GM19043 (cell line): Measurements from ENCODE around the gene OR10A5.
"Not testable (repeated sequence)": the region's sequence is repeated elsewhere in the genome, so short reads cannot be mapped to it uniquely, and the experiment has no call there.

Experiments used
- ATAC-seq: cut with Tn5 transposase; IDR thresholded peaks from one replicate; pipeline ENCODE4 v1.9.1; 2021; ENCODE audit warnings: low read depth; ENCODE audit not compliant: unreplicated experiment

The OR10A5 gene, protein sequence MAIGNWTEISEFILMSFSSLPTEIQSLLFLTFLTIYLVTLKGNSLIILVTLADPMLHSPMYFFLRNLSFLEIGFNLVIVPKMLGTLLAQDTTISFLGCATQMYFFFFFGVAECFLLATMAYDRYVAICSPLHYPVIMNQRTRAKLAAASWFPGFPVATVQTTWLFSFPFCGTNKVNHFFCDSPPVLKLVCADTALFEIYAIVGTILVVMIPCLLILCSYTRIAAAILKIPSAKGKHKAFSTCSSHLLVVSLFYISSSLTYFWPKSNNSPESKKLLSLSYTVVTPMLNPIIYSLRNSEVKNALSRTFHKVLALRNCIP

DNA sequence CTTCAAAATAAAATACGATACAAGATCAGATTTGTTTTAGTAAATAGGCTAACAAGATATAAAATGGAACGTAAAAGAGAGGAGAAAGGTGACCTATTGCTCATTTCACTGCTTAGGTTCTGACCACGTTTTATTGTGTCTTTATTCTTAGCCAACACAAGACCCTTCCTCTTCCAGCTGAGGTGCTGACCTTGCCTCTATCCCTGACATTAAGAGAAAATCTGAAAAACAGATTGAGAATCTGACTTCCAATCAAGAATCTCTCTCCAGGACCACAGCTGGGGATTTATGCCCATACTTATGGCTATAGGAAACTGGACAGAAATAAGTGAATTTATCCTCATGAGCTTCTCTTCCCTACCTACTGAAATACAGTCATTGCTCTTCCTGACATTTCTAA lies at the start of gene OR10A5:
OR10A5 (plus strand) TSS at position 301 of the 400 bp plus-strand sequence; CDS start at position 301, 0 bp downstream.
- no peak for ATAC-seq

DNA sequence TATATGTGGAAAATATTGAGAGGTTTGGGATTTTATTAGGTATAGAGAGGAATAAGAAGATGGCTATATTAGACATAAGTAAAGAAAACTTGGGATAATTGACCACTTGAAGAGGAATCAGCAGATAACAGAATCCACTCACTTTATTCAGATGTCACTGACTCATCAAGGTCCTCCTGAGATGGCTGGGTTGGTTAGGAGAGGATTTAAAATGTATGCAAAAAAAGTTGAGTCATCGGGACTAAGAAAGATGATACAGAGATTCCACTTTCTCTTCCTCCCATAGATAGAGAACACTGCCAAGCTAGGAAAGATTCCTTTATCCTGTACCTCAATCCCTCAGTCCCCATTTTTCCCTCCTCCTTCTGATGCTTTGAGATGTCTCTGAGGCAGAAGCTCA lies 46.1 kb upstream of the OR10A5 start, which contains the start of gene OR6A2:
OR6A2 (minus strand) TSS at position 288 of the 400 bp plus-strand sequence. CDS start 3,981 bp downstream, outside the sequence.
- no peak for ATAC-seq

DNA sequence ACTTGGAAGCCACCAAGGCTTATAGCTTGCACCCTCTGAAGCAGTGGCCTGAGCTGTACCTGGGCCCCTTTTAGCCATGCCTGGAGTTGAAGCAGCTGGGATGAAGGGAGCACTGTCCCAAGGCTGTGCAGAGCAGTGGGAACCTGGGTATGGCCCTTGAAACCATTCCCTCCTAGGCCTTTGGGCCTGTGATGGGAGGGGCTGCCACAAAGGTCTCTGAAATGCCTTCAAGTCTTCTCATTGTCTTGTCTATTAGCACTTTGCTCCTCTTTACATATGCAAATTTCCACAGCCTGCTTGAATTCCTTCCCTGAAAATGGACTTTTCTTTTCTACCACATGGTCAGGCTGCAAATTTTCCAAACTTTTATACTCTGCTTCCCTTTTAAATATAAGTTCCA lies 44.4 kb upstream of the OR10A5 start:
- ATAC-seq: not testable (repeated sequence)

DNA sequence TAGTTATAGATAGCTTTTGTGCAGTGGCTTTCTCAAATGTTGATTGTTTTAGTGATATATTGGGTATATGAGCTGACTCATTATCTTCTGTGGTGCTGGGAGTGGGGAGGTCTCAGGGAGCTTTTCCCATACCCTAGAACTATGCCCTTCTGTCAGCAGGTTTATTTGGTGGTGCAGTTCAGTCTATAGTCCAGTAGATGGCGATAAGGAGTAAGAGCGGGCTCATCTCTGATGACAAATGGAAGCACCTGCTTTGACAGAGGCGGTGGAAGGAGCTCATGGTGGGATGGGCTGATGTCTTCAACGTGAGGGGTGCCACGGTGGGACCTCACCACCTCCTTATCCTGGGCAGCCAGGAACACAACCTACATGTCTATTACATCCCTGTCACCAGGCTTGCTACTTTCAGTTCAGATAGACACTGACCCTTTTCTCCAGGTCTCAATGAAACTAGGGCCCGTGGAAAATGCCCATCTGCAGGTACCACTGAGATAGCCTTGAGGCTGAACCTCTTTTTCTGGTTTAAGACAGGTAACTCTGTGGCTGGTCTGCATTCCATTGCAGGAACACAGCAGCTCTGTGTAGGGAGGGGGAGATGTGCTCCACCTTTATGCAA lies 33.0 kb upstream of the OR10A5 start:
- ATAC-seq: peak; percentile 96

DNA sequence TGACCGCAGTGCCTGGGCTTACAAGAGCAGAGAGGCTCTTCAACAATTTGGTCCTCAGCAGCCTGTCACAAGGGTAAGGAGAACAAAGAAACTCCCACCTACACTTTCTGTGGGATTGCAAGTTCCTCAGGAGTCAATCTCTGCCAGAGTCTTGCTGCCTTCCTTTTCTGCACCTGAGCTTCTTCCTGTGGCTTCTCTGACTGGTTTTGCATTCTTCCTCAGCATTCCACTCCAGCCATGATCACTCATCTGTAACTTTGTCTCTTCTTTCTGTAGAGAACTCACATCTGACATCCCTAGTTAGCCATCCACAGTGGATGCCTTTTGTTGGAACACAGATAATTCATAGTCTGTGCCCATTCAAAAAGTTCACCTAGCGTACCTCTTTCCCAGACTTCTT lies 31.8 kb upstream of the OR10A5 start:
- no peak for ATAC-seq

DNA sequence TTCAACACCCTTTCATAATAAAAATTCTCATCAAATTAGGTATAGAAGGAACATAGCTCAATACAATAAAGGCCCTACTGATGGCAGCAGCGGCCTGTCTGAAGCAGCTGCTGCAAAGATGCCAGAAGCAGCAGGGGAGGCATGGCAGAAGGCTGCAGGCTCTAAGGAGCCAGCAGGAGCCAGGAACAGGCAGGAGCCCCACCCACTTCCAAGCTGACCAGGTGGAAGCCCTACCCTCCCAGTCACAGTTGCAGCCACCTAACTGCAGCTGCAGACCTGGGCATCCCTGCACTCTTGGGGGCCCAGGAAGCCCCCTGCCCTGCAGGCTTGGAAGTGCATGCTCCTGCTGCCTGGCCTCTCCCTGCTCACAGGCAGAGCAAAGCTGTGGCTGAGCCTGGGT lies 27.8 kb upstream of the OR10A5 start:
- ATAC-seq: no peak

DNA sequence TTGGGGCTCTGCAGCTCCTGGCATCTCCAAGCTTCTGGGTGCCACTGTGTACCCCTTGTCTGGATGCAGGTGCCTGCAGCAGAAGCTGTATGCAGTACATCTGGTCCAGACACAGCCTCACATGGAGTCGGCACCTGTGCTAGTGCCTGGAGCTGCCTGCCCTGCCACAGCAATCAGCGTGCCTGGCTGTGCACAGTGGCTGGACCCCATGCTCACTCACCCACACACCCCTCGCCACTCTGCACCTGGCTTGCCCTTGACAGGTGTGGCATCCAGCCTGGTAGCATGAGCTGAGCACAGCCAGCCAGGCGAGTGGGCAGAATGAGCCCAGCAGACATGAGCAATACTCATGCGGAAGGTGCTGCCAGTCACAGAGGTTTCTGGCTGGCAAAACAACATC lies 26.5 kb upstream of the OR10A5 start:
- no peak for ATAC-seq

DNA sequence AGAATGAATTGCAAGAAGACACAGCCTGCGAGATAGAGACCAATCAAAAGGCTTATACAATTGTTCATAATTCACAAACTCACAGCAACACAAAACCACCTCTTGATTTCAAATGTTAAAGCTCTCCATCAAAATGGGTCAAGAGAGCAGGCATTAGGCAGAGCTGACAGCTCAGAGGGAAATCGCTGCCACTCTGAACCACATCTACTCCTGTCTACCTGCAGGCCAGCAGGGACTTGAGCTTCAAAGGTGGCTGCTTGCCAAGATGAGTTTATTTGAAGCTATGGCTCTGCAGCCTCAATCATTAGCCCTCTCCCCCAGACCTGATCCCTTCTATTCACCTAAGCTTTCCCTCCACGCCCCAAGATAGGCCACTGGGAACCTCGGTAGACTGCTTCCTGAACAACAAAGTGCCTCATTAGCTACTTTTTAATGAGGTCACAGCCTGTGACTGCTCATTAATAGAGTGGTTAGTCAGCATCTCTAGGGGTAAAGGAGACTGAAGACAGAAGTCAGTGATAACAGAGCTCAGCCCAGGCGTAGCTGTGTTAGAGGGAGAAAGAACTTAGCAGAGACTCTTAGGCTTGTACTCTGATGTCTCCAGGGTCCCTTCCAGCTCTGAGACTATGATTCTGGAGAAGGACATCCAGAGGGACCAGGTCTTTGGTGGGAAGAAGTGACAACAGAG lies 21.2 kb upstream of the OR10A5 start:
- no peak for ATAC-seq

DNA sequence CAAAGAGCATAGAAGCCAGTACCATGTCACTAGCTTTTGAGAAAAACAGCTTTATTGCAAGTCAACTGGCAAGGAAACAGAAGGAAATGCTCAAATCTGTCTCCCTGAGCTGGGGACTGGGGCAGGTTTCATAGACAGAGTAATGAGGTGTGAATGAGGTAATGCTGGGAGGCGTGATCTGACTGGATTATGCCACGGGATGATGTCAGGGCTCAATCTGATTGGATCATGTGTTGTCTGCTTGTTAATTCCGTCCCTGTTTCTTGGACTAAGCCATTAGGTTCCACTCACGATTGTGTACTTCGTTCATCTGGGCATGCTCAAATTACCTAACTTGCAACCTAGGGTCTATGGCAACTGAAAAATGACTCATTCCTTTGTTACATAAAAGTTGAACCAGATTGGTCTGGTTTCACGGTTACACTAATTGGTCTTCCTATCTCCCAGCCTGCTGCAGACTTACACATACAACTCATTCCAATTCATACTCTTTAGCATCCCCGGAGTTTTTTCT lies 20.2 kb upstream of the OR10A5 start:
- ATAC-seq: no peak

DNA sequence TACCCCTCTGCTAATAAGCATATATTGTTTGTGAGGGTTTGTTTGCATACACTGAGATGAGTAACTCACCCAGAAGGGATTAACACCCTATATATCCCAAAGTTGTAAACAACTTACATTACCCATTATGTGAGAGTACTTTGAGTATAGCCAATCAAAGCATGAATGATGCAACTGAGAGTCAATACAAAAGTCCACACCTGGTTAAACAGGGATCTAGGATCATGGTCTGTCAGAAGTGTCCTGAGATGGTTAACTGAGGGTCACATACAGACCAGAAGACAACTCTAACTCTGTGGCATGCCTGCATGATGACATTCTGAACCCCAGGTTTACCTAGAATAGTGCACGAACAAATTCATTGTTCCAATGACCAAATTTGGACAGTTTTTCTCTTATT lies 17.4 kb upstream of the OR10A5 start:
- no peak for ATAC-seq

DNA sequence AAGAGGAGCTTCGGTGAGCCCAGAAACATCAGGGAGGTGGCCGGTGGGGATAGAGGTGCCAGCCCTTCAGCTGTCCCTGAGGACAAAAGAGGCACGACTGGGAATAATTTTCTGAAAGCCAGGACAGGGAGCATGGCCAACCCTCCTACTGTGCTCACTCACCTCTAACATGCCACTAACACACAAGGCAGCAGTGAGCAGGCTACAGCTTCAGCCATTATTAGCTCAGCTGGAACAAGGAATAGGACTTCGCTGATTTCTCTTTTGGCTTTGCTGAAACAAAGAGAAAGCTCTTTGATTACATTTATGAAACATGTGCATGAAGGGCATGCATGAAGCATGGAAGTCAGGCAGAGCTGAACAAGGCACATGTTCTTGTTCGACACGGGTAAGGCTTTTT lies 12.1 kb upstream of the OR10A5 start:
- ATAC-seq: no peak

DNA sequence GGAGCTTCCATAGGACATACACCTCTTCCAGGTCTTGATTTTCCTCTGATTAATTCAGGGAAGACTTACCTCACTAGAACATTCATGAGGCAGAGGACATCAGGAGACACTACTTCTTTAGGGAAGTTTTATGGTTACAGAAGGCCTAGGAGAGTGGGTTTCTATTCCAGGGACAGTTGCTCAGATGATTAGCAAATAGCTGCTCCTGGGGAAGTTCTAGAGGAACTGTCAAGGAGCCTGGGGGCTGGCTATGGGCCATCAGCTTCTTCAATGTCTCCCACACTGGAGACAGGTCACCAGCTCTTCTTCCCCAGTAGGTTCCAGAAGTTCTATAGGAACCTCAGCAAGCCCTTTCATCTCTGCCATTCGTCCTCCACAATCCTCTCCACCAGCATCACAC lies 11.5 kb upstream of the OR10A5 start:
- no peak for ATAC-seq

DNA sequence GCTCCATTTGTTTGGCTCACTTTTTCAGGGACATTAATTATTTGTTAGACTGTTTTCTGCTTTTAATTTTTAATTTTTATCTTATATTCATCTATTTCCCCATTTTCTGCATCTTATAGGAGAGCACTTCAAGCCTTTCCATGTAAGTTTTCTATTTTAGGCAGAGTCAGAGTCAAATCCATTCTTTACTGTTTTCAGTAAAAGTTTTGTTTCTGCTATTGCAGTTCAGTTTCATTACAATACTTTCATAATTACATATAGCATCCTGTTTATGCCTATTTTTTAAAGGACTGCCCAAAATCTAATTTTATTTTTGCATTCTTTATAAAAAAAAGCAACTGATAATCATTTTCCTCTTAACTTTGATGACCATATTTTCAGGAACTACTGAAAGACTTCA lies 3.8 kb upstream of the OR10A5 start:
- no peak for ATAC-seq

DNA sequence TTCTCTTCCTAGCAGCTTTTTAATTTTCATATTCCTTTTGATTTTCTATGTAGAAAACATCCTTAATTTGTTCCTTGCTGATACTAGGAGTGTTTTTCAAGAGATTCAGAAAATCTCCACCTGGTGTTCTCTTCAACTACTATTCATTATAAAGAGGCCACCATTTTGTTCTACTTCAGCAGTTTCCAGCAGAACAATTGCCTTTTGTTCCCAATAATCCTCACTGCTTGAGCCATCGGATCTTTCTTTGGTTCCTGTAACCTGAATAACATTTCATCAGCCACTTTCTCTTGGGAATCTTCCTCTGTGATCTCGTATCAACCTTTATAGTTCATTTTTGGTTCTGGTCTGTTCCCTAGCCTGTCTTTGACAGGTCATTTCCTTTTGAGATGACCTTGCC lies 1.8 kb upstream of the OR10A5 start:
- no peak for ATAC-seq

DNA sequence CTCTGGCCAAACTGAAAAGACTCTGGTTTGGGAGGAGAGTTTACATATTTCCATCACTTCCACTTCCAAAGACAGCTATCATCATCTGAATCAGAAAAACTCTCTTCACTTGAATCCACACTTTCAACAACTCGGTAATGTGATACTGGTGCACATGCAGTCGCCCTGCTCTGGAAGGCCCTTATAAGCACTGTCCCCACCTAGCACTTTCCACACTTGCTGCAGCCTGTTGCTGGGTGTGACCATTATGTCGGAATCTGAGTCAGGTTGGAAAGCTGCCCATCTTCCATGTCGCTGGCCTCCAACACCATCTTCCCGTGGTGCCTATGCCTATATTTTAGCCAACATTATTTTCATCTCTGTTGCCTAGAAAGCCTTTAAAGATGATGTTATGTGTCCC lies 1.1 kb upstream of the OR10A5 start:
- no peak for ATAC-seq

DNA sequence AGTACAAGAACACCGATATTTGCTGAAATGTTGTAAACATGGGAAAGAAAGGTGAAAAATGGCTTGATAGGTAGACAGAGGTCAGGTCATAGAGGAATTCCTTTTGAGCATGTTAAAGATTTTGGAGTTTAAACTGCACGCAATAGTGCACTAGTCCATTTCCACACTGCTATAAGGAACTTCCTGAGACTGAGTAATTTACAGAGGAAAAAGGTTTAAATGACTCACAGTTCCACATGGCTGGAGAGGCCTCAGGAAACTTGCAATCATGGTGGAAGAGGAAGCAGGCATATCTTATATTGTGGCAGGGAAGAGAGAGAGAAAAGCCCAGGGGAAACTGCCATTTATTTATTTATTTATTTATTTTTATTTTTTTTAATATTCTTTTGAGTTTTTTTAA lies 5.0 kb downstream of the OR10A5 start:
- ATAC-seq: no peak

DNA sequence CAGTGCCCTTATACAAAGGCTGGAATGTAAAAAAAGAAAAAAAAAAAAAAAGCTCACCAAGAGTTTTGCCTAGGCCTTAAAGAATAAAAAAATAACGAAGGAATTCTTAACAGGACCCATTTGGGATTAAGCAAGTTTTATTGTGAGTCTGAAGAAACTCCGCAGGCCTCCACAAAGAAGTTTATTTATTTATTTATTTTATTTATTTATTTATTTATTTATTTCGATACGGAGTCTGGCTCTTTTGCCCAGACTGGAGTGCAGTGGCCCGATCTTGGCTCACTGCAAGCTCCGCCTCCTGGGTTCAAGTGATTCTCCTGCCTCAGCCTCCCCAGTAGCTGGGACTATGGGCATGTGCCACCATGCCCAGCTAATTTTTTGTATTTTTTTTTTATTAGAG lies 9.3 kb downstream of the OR10A5 start:
- ATAC-seq: not testable (repeated sequence)

DNA sequence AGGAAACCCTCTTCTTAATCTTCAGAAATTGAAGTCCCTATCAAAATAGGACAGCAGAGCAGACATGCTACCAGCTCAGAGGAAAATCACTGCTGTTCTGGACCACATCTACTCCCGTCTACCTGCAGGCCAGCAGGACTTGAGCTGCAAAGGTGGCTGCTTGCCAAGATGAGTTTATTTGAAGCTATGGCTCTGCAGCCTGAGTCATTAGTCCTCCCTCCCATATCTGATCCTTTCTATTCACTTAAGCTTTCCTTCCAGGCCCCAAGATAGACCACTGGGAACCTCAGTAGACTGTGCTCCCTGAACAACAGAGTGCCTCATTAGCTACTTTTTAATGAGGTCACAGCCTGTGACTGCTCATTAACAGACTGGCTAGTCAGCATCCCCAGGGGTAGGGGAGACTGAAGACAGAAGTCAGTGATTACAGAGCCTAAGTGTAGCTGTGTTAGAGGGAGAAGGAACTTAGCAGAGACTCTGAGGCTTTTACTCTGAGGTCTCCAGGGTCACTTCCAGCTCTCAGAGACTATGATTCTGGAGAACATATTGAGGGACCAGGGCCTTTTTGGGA lies 10.6 kb downstream of the OR10A5 start:
- no peak for ATAC-seq

DNA sequence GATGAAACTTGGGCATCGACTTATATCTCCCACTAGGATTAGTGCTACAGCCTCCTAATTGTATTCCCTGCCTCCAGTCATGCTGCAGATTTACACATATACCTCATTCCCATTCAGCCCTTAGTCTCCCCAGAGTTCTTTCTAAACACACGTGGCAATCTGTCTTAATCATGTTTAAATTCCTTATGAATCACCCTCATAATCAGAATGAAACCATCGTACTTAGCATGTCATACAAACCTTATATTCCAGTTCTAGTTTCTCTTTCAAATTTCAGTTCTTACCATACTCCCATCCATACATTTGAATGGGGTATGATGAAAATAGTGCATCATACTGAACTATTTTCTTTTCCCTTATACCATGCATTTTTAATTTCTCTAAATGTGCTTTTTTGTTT lies 11.4 kb downstream of the OR10A5 start:
- no peak for ATAC-seq

DNA sequence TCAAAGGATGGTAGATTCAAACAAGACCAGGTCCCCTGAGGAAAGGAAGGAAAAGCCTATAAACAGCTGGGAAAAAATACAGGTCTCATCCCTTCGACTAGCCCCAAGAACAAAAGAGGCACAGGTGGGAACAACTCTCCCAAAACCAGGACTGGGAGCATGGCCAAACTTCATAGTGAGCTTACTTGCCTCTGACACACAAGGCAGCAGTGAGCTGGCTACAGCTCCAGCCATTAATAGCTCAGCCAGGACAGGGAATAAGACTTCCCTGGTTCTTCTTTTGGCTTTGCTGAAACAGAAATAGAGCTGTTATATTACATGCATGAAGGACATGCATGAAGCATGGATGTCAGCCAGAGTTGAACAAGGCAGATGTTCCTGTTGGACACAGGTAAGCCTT lies 17.5 kb downstream of the OR10A5 start, which contains the start of gene OR10A2:
OR10A2 (plus strand) TSS at position 97 of the 400 bp plus-strand sequence. CDS start 6,698 bp downstream, outside the sequence.
- no peak for ATAC-seq

DNA sequence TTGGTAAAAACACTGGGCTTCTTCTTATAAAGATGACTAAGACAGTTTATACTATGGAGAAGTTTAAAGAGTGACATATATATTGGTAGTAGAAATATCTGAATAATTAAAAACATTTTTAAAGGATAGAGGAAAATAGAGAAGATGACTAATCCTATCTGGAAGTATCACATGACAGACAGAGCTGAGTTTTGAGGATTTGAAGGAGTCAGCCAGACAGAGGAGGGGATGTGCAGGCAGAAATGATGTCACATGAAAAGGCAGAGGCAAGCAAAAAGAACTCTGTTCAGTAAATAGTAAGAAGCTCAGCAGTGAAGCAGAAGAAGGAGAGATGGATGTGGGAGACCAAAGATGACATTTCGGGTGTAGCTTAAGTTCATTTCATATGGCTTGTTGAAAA lies 19.0 kb downstream of the OR10A5 start:
- no peak for ATAC-seq
